Stimulated activated CD8-positive, alpha-beta memory T cell treated with anti-CD3 and anti-CD28 coated beads, Interleukin-4, amount 100 ng/mL, for 4 hours (primary cell): ENCODE measurements around the gene ACADS.
A peak's percentile ranks its signal among the peaks of the same experiment; 100 is the strongest.

Source experiments
- DNase-seq, 2 donors: peaks; one replicate each; pipeline ENCODE4 v3.0.0-alpha.2; 2020; ENCODE audit warnings: low read depth in 2 of 2, low spot score in 1 of 2

The ACADS gene, protein sequence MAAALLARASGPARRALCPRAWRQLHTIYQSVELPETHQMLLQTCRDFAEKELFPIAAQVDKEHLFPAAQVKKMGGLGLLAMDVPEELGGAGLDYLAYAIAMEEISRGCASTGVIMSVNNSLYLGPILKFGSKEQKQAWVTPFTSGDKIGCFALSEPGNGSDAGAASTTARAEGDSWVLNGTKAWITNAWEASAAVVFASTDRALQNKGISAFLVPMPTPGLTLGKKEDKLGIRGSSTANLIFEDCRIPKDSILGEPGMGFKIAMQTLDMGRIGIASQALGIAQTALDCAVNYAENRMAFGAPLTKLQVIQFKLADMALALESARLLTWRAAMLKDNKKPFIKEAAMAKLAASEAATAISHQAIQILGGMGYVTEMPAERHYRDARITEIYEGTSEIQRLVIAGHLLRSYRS

DNA sequence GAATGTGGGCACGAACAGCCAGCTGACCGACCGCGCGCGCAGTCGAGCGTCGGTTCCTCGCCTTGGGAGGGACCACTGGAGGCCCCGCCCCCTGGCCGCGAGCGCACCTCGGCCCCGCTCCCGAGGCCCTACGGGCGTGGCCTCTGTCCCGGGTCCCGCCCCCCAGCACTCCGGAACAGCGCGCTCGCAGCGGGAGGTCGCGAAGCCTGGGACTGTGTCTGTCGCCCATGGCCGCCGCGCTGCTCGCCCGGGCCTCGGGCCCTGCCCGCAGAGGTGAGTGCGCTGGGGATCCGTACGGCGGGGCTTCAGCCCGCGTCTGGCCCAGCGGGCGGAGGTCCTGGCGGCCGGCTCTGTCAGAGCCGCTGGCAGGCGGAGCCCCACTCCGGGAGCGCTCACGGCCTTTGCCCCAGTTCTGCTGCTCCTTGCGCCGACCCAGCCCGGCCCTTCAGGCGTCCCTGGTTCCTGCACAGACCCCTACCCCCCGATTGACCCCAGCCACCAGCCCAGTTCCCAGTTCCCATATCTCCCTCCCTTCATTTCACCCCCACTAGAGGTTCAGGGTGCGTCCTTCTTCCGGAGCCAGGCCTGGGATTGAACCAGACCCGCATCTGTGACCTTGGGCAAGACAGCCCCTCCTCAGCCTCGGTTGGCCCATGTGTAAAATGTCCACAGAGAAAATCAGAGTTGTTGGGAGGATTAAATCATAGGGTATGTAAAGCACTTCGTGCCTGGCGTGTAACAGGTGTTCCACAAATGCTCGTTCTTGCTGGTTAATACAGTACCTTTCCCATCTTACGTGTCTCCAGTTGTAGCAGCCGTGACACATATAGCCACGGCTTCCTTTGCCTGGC lies at the start of gene ACADS:
Gene ACADS, plus strand, starts transcription at position 168 of the 851 bp plus-strand sequence. Its CDS starts 60 bp downstream, at position 228.
- peak; percentile 72 for DNase-seq

DNA sequence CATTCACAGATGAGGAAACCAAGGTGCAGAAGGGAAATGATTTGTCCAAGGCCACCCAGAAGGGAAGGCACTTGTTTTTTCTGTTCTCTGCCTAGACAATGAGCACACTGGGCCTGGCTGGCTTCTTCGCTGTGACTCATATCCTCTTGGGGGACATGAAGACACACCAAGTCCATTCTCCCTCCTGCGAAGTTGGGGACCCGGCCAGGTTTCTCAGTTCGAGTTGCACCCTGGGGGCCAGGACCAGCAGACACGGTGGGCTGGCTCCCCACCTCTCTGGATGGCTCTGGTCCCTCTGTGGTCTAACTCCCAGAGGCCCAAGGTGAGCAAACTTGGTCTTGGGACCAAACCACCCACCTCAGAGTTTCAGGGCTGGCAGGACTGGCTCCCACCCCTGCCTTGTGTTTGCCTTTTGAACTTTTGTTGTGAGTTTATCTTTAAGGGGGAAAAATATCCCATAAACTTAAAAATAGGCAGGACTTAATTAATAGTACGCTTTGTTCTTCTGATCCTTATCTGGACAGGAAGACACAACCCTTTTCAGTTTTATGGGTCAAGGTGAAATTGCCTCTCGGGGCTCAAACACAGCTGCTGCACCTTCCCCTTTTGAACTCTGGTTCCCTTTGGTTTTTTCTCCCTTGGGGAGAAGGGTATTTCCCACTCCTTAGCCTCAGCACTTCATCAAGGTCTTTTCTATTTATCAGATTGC lies 47.7 kb upstream of the ACADS start:
- DNase-seq = no peak

DNA sequence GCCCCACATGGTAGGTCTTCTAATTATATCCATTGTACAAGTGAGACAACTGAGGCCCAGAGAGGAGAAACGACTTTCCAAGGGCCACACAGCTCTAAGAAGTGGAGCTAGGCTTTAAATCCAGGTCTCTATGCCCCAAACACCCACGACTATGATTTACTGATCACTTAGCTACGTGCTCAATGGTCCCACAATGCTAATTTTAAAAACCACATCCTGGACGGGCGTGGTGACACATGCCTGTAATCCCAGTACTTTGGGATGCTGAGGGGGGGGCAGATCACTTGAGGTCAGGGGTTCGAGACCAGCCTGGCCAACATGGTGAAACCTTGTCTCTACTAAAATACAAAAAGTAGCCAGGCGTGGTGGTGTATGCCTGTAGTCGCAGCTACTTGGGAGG lies 47.1 kb upstream of the ACADS start:
- no peak for DNase-seq

DNA sequence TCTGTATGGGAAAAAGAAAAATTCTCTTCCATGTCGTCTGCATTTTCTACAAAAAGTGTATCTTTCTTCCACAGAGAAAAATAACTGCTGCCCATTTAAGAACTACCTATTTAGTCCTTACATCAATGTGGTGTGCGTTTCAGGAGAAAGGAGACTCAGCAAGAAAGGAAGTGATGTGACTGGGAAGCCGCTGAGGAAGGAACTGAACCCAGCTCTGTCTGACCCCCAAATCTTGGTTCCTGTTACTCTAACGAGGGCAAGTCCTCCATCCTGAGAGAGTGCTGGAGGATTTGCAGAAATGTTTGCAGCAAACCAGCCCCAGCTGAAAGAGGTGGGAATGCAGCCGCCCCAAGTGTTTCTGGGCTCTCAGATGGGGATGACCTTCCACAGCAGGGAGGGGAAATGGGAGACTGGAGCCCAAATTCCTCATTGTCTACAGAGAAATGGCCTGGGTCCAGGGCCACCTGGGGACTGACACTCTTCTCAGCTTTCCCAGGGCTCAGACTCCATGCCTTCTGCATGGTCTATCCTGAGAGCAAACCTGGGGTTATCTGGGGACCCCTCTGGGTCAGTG lies 45.4 kb upstream of the ACADS start:
- no peak for DNase-seq

DNA sequence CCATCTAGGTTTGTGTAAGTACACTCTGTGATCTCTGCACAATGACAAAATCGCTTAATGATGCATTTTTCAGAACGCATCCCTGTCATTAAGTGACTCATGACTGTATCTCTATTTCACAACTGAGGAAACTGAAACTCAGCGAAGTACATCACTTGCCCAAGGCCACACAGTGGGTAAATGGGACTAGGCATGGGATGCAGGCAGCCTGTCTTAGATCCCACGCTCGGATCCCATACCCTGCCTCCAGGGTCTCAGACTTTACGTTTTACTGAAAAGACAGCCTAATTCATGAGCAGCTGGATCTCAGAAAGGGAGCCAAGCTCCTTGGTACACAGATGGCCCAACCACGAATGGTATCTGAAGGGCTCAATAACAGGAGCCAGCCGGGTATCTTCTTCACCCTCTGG lies 41.1 kb upstream of the ACADS start:
- no peak for DNase-seq

DNA sequence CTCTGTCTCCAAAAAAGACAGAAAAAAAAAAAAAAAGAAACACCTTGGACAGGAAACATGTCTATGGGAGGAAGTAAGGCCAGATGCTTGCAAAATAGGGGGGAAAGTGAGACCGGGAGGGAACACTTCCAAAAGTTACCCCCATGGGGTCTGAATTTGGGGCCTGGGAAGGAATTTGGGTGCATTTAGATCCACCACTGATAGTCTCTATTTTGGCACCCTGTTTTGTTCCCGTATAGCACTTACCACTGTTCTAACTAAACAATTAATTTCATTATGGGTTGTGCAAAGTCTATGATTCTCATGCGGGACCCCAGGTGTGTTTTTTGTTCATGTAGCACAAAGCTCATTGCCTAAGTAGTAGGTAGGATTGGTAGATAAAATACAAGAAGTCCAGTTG lies 40.1 kb upstream of the ACADS start:
- no peak for DNase-seq

DNA sequence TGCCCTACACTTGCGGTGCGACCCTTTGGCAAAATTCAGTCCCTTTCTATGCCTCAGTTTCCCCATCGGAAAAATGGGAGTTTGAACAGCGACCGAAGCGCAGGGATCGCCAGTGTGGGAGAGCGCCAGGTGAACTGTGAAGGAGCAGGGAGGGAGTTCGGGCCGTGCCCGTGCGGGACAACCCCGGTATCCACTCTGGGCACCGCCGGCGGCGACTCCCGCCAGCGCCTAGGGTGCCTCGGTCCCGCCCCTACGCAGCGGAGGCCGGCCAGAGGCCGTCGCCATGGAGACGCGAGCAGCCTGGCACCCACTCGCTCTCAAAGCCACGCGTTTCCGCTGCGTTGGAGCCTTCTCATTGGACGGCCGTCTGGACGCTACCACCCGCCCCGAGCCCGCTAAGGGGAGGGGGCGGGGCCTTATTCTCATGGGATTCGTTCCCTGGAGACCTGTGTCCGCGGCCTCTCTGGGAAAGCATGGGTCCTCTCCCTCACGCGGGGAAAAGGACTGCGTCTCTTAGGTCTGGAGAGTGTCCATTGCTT lies 39.4 kb upstream of the ACADS start:
- peak; percentile 91 to 96 for DNase-seq

DNA sequence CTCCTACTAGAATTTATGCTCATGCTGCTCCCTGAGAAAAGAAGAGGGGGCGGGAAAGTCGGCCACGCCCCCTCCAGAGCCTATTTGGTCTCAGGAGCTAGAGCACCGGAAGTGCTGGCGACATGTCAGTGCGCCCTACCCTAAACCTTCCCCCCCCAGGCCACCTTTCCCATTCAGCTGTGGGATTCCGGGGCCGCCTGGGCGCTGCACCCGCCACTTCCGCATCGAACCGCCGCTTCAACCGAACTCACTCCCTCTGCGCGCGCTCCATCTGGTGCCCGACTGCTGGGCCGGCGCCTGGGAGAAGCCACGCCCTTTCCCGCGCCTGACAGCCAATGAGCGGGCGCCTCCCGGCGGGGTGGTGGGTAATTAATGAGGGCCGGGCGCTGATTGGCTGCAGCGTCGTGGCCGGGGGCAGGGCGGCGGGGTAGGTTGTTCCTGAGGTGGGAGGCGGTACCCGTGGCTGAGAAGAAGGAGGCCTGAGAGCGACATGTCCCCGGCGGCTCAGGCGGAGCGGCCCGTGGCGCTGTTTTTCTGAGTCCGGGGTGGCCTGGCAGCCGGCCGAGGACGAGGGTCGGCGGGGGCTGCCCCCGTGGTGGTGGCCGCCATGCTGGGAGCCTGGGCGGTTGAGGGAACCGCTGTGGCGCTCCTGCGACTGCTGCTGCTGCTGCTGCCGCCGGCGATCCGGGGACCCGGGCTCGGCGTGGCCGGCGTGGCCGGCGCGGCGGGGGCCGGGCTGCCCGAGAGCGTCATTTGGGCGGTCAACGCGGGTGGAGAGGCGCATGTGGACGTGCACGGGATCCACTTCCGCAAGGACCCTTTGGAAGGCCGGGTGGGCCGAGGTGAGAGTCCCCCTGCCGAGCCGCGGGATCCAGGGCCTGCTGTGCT lies 38.7 kb upstream of the ACADS start, which contains the start of gene MLEC:
Gene MLEC, plus strand, starts transcription at position 460 of the 888 bp plus-strand sequence. Its CDS starts 148 bp downstream, at position 608.
- peak; percentile 97 to 99 for DNase-seq

DNA sequence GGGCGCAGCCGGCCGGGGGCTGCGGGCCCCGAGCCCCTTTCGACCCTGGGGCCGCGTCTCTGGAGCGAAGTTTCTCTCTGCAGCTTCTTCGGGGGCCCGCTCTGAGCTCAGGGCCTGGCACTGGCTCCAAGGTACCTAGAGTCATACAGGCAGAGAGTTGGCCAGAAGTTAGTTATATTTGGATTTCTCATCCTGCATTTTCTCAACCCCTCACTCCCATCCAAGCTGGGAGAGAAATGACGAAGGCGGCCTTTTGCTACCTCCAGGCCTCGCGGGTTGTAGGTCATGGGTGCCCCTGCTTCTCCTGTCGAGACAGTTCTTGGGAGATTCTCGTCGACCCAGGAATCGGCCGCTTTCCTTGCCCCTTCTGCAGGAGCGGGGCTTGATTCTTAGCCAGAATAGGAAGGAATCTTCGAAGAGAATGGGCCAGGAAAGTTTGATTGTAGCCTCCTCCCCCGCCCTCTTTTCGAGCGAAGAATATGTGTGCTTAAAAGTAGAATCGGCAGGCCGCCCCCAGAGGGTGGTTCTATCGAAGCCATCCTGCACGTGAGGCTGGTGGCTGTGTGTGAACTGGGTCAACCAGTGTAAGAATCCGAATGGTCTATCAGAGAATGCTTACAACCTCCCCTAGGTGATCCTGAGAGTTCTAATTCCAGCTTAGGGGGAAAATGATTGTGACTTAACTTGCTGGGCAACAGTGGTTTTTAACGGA lies 37.9 kb upstream of the ACADS start:
- no peak for DNase-seq

DNA sequence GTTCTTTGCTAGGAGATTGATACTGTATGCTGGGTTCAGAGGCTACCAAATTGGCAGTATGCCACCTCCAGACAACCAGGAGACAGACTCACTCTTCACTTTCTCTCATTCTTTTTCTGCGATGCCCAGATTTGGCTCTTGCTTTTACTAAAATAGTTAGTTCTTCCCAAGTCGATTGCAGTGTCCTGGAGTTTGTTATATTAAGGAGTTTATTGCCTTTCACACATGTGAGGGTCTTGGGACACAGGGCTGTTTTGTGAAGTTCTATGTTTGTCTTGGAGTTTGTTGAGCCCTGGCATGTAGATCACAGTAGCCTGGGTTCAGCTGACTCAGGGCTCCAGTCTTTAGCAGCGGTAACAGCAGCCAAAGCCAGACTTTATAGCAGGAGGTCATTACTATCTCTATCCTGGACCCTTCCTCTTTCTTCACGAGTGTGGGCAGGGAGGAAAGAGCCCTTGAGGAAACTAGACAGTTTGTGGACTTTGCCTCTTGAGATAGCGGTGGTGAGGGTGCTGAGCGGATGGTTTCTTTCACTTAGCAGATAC lies 37.0 kb upstream of the ACADS start:
- DNase-seq = no peak

DNA sequence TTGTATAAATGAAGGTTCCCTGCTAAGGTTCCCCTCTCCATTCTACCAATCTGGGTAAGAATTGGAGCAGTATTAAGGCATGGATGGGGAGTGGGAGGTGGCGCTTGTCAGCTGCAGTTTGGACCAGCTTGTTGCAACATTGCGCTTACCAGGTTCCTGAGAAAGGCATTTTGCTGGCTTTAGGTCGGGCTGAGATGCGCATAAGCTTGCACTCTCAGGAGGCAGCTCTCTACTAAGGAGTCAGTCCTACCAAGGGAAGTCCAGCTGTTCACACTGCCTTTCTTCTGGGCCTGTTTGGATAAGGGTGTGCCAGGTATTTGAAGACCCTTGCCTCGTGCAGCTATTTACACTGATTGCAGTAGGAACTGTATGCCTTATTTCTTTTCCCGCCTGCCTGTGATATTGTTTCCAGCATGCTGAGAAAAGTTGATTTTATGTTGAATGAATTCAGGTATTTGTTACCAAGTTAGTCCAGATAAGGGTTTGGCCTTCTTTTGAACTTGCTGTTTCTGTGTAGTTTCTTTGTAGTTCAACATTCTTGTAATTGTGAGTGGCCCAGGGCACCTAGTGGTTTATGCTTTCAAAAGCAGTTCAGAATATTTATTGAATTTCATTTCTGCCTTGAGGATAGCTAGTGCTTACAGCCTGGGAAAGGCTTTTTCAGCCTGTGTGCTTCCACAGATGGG lies 36.1 kb upstream of the ACADS start:
- DNase-seq = no peak

DNA sequence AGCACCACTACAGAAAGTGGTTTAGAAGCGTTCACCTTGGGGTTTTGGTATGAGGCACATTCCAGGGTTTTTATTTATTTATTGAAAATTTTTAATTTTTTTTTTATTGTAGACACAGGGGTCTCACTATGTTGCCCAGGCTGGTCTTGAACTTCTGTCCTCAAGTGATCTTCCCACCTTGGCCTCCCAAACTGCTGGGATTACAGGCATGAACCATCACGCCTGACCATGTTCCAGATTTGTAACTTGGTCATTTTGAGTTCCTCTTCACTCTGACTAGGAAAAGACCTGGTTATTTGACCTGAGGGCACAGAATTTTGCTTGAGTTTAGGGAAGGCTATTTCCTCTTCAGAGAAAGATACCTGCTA lies 35.6 kb upstream of the ACADS start:
- no peak for DNase-seq

DNA sequence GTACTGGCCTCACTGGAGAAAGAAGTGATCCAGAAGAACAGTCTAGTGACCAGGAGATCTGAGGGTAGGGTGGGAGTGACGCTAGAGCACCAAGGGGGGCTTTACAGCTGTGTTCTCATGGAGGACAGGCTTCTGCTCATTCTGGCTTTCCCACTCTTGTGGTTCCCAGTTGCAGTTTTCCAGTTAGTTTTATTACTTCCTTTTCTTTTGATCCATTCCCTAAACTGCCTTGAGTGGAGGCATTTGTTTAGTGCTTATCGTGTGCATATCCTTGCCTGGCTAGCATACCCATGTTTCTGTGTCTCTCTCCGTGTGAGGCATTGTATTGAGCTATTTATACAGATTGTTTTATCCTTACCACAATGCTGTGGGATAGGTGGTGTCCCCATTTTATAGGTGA lies 34.6 kb upstream of the ACADS start:
- no peak for DNase-seq

DNA sequence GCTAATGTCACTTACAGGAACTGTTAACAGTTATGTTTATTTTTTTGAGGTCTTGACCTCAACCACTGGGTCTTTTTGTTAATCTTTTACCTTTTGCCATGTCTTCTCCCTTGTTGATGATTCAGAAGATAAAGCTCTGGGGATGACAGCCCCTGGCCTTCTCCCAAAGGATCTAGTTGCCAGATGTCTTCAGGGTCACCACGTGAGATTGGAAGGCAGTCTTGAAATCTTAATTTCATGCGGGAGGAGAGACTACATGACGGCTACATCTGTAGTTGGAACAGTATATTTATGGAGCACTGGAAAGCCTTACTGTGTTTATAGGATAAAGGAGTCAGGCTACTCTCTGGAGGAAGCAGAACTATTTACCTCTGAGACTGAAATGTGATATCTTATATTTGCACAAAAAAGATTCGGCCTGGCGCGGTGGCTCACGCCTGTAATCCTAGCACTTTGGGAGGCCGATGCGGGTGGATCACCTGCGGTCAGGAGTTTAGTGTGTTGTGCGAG lies 33.0 kb upstream of the ACADS start:
- no peak for DNase-seq

DNA sequence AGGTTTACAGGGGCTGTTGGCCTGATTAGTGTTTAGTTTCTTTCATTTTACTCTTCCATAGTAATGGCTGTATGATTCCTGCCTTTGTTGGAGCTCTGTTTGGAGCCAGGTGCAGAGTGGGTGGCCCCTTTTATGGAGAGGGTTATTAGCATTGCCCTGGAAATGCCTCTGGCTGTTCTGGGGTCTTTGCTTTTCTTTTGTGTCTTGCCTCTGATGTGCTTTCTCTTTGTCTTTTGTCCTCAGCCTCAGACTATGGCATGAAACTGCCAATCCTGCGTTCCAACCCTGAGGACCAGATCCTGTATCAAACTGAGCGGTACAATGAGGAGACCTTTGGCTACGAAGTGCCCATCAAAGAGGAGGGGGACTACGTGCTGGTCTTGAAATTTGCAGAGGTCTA lies 31.8 kb upstream of the ACADS start:
- DNase-seq = no peak

DNA sequence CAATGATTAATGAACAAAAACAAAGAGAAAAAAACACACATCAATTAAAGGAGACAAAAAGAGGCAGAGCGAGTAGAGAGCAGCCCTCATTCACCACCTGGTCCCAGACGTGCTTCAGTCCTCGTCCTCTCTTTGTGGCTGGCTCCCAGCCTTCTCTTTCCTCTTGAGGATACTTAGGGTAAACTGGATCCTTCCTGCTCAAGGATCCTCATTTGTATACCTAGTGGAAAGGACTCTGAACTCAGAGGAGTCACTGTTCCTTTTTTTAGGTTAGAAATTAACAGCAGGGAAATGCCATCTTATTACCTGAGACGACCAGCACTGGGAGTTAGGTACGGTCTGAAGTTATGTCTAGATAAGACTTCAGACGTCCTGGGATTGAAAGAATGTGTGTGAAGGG lies 29.0 kb upstream of the ACADS start:
- DNase-seq = no peak

DNA sequence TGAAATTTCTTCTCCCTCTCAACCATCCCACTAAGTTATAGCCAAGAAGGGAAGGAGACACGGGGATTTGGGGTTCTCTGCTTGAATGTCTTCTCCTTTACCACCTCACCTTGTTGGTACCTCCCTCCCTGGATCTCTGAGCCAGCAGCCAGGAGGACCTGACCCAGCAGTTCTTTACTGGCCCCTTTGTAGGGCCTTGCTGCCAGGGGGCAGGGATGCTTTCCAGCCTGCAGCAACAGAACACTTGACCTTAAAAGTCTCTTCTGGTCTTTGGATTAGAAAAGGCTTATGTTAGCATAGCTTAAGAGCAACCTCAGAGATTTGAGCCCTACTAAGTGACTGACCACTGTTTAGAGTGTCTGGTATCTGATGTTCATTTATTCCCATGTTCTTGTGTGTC lies 28.3 kb upstream of the ACADS start:
- no peak for DNase-seq

DNA sequence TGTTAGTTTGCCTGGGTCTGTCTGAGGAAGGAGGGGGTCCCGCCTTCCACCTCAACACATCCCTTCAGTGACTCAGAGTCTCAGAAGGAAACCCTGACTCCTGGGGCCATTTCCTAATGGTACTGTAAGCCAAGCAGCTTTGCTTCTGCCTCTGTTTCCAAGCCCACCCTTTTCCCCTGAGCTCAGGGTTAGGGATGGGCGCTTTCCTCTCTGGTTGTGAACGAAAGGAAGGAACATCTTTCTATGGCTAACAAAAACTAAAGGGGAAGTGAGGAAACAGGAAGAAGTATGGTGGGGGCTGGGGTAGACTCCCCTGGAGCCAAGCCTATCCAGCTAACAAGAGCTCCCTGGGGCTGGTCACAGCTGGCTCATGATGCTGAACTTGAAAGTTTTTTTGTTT lies 27.0 kb upstream of the ACADS start:
- DNase-seq = no peak
